ENCODE data around the gene RAP2C.

Gene RAP2C

DNA sequence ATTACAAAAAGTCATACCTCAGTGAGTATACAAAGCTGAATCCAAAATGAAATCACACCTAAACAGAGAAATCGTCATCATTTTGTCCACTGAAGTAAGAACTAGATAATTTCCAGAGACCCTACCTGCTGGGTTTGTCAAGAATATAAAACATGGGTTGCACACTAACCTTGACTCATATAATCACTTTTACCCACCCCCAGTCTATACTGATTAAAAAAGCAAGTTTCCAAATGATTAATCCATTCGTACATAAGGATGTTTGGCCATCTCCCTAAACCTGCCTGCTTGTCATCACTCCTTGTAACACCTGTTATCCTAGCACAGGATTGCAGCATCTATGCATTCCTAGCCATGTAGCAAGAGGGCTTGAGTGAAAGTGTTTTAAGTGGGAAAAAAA lies 4.7 kb downstream of the RAP2C start:
- H3K27ac Mint-ChIP-seq: peak overlapping the region; percentile 70
- H3K36me3 Mint-ChIP-seq: peaks cover 74% of the 10 kb centered on the region
- ATAC-seq: peak; percentile 47
- no peaks in the 10 kb centered on the region for H3K9me3 Mint-ChIP-seq
- DNase-seq (ENCODE audit: low spot score in 2 of 2): no peak
- peak overlapping the region; percentile 84 for H3K4me3 Mint-ChIP-seq
- H3K4me1 Mint-ChIP-seq: peaks cover 30% of the 10 kb centered on the region

DNA sequence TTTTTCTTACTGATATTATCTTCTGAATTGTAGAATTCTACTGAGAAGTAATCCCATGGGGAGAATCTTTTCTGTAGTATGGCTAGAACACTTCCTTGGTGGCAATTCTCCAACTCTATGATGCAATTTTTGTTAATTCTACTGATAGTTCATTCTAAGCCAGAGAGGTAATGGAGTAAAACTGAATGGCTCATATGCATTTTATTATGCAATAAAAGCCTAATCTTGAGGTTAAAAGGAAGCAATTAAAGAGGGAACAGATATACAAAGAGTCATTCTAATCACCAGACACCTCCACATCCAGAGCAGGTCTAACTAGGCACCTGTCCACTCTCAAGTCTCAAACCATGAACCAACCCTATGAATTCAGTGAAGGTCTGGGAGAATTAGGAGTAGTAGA lies 9.7 kb downstream of the RAP2C start:
- ATAC-seq: no peak
- Mint-ChIP-seq H3K4me1 (peaks cover 26% of the 10 kb centered on the region), H3K9me3 (no peaks in the 10 kb centered on the region), H3K27ac (no peak overlapping the region), H3K36me3 (peaks cover 84% of the 10 kb centered on the region), H3K4me3 (no peak overlapping the region)
- no peak for DNase-seq (ENCODE audit: low spot score in 2 of 2)

DNA sequence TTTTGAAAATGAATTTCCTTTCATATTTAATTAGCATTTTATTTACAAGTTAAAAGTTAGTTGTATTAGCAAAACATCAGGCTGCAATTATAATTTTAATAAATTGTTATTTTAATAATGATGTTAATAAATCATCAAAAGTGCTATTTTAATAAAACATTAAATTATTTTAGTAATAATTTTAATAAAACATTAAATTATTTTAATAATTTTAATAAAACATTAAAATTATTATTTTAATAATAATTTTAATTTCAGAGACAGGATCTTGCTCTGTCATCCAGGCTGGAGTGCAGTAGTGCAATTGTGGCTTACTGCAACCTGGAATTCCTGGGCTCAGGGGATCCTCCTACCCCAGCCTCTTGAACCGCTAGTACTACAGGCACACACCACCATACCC lies 10.8 kb downstream of the RAP2C start:
- Mint-ChIP-seq H3K9me3 (no peaks in the 10 kb centered on the region), H3K4me1 (peaks cover 20% of the 10 kb centered on the region), H3K27ac (no peak overlapping the region), H3K4me3 (no peak overlapping the region), H3K36me3 (peaks cover 84% of the 10 kb centered on the region)
- DNase-seq (ENCODE audit: low spot score in 2 of 2) (no peak), ATAC-seq (no peak)

DNA sequence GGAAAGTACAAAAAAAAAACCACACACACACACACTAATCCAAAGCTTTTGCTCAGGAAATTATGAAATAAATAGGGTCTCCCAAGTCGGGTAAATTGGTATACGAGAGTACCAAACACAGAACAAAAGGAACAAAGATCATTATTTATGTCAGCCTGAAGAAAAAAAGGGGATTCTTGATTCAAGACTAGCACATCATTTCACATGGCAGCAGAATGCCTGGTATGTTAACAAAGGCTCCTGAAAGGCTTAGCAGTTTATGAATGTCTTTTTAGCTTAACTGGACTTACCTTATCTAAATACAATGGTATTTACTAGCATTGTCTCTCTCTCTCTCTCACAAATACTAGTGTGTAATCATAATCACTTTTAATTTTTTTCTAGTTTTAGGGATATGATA lies 11.3 kb downstream of the RAP2C start:
- no peak overlapping the region for H3K4me3 Mint-ChIP-seq
- no peak for ATAC-seq

DNA sequence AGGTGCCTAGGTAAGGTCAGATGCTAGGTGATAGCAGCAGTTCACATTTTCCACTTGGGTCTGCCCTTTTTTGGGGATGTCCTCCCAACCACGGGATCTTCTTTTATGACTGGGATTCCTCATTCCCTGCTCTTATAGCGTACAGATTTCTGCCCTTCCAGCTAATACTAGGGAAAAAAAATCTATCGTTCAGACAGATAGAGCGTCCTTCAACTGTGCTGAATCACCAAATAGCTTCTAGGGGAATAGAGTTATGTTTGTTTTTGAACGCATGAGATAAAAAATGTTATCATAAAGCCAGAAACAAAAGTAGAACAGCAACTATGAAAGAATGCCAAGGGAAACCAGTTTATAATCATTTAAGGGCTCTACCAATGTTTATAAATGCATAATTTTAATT lies 13.0 kb downstream of the RAP2C start:
- Mint-ChIP-seq H3K4me1 (peaks cover 18% of the 10 kb centered on the region), H3K4me3 (no peak overlapping the region), H3K36me3 (peaks cover 76% of the 10 kb centered on the region), H3K27ac (no peak overlapping the region), H3K9me3 (no peaks in the 10 kb centered on the region)
- ATAC-seq (no peak), DNase-seq (ENCODE audit: low spot score in 2 of 2) (no peak)

More for the DNA sequence above, 11.3 kb downstream of the RAP2C start:
- H3K36me3 Mint-ChIP-seq: peaks cover 84% of the 10 kb centered on the region
- peaks cover 20% of the 10 kb centered on the region for H3K4me1 Mint-ChIP-seq
- no peak for DNase-seq (ENCODE audit: low spot score in 2 of 2)
- H3K27ac Mint-ChIP-seq: no peak overlapping the region
- no peaks in the 10 kb centered on the region for H3K9me3 Mint-ChIP-seq

DNA sequence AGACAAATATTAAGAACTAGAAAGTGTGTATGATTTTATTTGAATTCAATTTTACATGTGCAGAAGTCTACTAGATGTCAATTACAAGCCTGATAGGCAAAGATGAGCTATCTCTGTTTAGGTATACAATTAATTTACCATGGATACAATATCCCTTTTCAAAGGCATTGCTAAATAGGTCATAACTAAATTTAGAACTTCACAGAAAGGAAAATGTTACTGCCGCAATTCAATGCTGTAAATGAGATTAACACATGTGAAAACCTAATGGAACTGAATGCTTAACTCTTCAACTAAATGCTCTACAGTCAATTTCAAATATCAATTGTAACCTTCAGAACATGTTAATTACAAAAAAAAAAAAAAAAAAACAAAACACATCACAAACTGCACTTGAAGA lies 14.6 kb downstream of the RAP2C start:
- Mint-ChIP-seq H3K36me3 (peaks cover 60% of the 10 kb centered on the region), H3K4me1 (peaks cover 9% of the 10 kb centered on the region), H3K9me3 (no peaks in the 10 kb centered on the region), H3K4me3 (no peak overlapping the region), H3K27ac (no peak overlapping the region)
- ATAC-seq (no peak), DNase-seq (ENCODE audit: low spot score in 2 of 2) (no peak)

DNA sequence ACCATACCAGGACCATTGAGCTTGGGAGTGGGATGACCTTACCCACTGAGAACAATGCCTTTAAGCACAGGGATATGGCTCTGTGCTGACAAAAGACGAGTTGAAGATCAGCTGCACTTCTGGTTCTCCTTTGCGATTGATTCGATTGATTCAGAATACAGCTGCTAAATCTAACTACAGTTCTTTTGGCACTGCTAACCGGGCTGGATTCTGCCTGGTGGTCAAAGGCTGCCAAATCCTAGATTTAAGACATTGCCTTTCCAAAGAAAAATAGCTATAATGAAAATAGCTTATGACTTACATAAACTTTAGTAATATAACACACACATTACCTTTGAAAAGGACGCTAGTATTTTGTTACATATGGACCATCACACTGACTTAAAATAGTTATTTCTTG lies 18.3 kb downstream of the RAP2C start:
- no peak overlapping the region for H3K4me3 Mint-ChIP-seq
- ATAC-seq: no peak
- H3K27ac Mint-ChIP-seq: no peak overlapping the region
- no peak for DNase-seq (ENCODE audit: low spot score in 2 of 2)
- H3K9me3 Mint-ChIP-seq: peaks cover 3% of the 10 kb centered on the region
- H3K36me3 Mint-ChIP-seq: peaks cover 39% of the 10 kb centered on the region
- H3K4me1 Mint-ChIP-seq: peaks cover 6% of the 10 kb centered on the region

DNA sequence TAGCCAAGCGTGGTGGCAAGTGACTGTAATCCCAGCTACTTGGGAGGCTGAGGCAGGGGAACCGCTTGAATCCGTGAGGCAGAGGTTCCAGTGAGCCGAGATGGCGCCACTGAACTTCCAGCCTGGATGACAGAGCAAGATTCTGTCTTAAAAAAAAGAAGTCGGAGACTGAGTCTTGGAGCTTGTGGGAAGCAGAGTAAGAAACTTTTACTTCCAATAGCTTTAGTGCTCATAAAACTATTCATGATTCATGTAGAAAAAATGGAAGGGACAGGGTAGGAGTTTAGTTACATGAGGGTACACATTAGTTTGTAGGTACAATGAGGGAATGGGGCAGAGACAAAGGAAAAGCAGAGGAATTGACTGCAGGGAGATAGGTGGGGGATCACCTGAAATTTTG lies 19.3 kb downstream of the RAP2C start:
- Mint-ChIP-seq H3K36me3 (peaks cover 28% of the 10 kb centered on the region), H3K4me3 (no peak overlapping the region), H3K9me3 (peaks cover 3% of the 10 kb centered on the region), H3K27ac (no peak overlapping the region), H3K4me1 (no peaks in the 10 kb centered on the region)
- DNase-seq (ENCODE audit: low spot score in 2 of 2) (no peak), ATAC-seq (no peak)

DNA sequence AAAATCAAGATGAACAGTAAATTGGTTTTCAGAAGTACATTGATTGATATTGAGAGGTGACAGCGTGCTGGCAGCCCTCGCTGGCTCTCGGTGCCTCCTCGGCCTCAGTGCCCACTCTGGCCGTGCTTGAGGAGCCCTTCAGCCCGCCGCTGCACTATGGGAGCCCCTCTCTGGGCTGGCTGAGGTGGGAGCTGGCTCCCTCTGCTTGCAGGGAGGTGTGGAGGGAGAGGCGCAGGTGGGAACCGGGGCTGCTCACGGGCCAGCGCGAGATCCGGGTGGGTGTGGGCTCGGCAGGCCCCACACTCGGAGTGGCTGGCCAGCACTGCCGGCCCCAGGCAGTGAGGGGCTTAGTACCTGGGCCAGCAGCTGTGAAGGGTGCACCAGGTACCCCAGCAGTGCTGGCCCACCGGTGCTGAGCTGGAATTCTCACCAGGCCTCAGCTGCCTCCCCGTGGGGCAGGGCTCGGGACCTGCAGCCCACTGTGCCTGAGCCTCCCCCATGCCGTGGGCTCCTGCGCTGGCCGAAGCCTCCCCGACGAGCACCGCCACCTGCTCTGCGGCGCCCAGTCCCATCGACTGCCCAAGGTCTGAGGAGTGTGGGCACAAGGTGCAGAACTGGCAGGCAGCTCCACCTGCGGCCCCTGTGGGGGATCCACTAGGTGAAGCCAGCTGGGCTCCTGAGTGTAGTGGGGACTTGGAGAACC lies 25.2 kb downstream of the RAP2C start:
- ATAC-seq: no peak
- Mint-ChIP-seq H3K9me3 (peaks cover 3% of the 10 kb centered on the region), H3K4me1 (no peaks in the 10 kb centered on the region), H3K4me3 (no peak overlapping the region), H3K36me3 (no peaks in the 10 kb centered on the region), H3K27ac (no peak overlapping the region)
- no peak for DNase-seq (ENCODE audit: low spot score in 2 of 2)

DNA sequence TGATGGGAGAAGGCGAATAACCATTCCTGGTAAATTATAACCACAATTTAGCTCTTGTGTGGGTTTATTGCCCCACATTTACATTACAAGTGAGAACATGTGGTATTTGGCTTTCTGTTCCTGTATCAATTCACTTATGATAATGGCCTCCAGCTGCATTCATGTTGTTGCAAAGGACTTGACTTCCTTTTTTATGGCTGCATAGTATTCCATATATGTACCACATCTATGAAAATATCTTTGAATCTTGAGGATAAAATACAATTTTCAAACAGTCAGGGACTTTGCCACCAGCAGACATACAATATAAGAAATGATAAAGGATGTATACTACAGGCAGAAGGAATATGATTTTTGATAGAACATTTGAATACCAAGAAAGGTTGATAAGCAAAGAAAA lies 27.3 kb downstream of the RAP2C start:
- Mint-ChIP-seq H3K9me3 (peaks cover 3% of the 10 kb centered on the region), H3K4me1 (no peaks in the 10 kb centered on the region), H3K4me3 (no peak overlapping the region), H3K27ac (no peak overlapping the region), H3K36me3 (no peaks in the 10 kb centered on the region)
- ATAC-seq (no peak), DNase-seq (ENCODE audit: low spot score in 2 of 2) (no peak)

DNA sequence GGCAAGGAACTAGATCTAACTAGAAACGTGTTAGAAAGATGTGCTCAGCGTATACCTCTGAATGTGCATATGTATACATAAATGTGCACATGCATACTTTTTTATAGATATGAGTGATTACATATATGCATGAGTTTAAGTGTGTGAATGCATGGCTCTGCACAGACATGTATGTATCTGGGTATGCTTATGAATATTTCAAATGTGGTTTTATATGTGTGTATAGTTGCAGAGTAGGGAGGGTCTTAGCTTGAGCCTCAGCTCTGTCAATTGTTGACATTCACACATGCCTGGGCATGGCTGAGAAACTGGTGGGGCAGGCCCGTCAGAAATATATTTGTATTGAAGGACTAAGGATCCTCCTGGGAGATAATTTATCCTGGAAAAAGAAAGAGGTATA lies 31.1 kb downstream of the RAP2C start:
- DNase-seq (ENCODE audit: low spot score in 2 of 2) (no peak), ATAC-seq (no peak)
- Mint-ChIP-seq H3K4me3 (no peak overlapping the region), H3K4me1 (no peaks in the 10 kb centered on the region), H3K9me3 (no peaks in the 10 kb centered on the region), H3K36me3 (no peaks in the 10 kb centered on the region), H3K27ac (no peak overlapping the region)

DNA sequence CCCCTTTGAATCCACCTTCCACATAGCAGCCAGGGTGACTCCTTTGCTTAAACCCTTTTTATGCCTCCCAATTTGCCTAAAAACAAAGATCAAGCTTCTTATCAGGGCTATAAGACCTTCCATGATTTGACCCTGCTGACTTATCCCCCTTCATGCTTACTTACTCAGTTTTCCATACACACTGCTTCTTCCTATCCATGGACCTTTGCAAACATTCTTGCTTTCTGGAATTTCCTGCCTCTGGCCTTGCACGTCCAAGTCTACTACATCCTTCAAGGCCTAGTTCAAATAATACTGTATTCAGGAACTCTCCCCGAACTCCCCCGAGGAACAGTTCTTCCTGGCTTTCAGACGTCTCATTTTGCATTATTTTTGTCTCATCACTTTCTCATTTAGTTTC lies 31.8 kb downstream of the RAP2C start:
- Mint-ChIP-seq H3K27ac (no peak overlapping the region), H3K4me1 (no peaks in the 10 kb centered on the region), H3K4me3 (no peak overlapping the region), H3K36me3 (no peaks in the 10 kb centered on the region), H3K9me3 (no peaks in the 10 kb centered on the region)
- ATAC-seq (no peak), DNase-seq (ENCODE audit: low spot score in 2 of 2) (no peak)

DNA sequence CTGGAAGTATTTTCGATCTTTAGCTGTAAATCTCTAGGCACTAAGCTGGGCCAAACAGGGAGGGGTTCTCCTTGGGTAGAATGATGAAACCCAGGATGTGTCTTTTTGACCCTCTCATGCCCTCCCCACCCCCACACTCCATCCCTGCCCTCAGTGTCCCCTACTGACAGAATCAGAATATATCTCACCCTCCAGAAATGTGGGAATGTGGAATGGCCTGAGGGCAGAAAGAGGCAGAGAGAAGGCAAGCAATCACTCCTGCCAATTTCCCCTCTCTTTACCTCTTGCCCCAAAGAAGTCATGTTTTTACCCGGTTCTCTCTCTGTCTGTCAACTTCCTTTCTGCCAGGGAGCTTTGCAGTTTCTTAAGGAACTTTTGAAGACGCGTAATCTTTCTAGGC lies 34.4 kb downstream of the RAP2C start:
- no peaks in the 10 kb centered on the region for H3K4me1 Mint-ChIP-seq
- ATAC-seq: no peak
- H3K27ac Mint-ChIP-seq: no peak overlapping the region
- no peak overlapping the region for H3K4me3 Mint-ChIP-seq
- H3K36me3 Mint-ChIP-seq: no peaks in the 10 kb centered on the region
- H3K9me3 Mint-ChIP-seq: no peaks in the 10 kb centered on the region
- DNase-seq (ENCODE audit: low spot score in 2 of 2): no peak

DNA sequence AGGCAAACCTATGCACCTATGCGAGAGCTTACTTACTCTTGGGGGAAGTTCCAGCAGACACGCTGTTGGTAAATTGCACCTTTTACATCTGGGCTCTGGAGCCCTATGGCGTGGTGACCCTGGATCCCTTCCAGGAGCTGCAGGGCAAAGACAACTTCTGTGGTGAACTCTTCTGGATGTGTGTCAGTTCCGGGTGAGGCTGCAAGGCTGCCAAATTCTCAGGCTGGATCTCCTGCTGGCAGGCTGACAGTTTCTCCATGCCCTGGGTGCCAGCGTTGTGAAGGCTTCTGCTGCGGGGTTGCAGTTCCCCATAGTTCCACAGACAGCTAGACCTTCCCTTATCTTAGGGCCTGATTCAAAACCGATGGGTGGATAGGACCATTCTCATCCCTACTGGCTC lies 37.9 kb downstream of the RAP2C start:
- no peaks in the 10 kb centered on the region for H3K9me3 Mint-ChIP-seq
- no peaks in the 10 kb centered on the region for H3K36me3 Mint-ChIP-seq
- no peaks in the 10 kb centered on the region for H3K4me1 Mint-ChIP-seq
- H3K4me3 Mint-ChIP-seq: no peak overlapping the region
- DNase-seq (ENCODE audit: low spot score in 2 of 2): no peak
- no peak overlapping the region for H3K27ac Mint-ChIP-seq
- ATAC-seq: no peak

DNA sequence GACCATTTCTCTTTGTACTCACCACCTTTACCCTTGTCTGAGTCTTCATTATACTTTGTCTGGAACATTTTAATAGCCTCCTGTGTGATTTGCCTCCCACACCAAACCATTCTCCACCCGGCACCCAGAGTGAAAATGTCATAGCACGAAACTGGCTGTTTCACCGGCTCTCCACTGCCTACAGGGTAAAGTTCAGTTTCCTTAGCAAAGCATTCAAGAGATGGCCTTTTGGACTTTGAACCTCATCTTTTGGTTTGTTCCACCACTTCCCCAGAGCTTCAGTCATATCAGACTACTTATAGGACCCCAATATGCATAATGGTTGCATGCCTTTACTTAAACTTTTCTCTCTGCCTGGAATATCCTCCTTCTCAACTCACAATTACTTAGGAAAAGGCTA lies 38.3 kb downstream of the RAP2C start:
- DNase-seq (ENCODE audit: low spot score in 2 of 2): no peak
- Mint-ChIP-seq H3K4me1 (no peaks in the 10 kb centered on the region), H3K36me3 (no peaks in the 10 kb centered on the region), H3K4me3 (no peak overlapping the region), H3K9me3 (no peaks in the 10 kb centered on the region), H3K27ac (no peak overlapping the region)
- no peak for ATAC-seq

DNA sequence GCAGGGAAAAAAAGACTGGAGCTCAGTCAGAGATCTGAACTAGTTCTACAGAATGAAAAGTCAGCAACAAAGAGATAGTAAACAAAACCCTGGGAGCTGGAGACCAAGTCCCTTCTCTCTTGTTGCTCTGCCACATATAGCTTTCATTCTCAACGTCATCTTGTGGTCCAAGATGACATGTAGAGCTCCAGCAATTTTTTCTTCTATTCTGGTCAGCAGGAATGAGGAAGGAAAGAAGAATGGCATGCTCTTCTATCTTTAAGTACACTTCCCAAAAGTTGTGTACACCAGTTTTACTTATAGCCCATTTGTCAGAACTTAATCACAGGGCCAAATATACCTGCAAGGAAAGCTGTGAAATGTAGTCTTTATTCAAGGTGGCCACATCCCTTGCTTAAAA lies 45.6 kb downstream of the RAP2C start:
- no peak overlapping the region for H3K4me3 Mint-ChIP-seq
- no peaks in the 10 kb centered on the region for H3K36me3 Mint-ChIP-seq
- no peak overlapping the region for H3K27ac Mint-ChIP-seq
- no peaks in the 10 kb centered on the region for H3K9me3 Mint-ChIP-seq
- ATAC-seq: no peak
- H3K4me1 Mint-ChIP-seq: no peaks in the 10 kb centered on the region
- DNase-seq (ENCODE audit: low spot score in 2 of 2): no peak

DNA sequence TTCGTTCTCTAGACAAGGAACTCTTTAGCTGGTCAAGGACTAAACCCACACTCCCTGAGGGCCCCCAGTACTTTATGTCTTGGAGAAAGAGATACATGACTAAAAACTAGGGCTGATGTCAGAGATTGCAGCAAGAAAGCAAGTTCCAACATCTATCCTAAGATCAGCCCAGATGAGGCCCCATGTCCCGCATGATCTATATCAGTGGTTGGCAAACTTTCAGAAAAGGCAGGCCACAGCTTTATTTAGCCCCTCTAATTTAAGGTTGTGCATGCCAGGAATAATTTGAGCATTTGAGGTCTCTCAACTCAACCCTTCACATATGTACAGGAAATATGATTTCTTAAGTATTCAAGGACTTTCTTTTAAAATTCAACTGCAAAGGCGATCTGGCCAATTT lies 47.4 kb downstream of the RAP2C start:
- Mint-ChIP-seq H3K4me1 (no peaks in the 10 kb centered on the region), H3K27ac (no peak overlapping the region), H3K4me3 (no peak overlapping the region), H3K9me3 (no peaks in the 10 kb centered on the region), H3K36me3 (no peaks in the 10 kb centered on the region)
- DNase-seq (ENCODE audit: low spot score in 2 of 2): no peak
- no peak for ATAC-seq

All from stimulated activated effector memory CD8-positive, alpha-beta T cell treated with anti-CD3 and anti-CD28 coated beads, Interleukin-12 subunit alpha, Interleukin-12 subunit beta, amount 100 ng/mL, for 72 hours (primary cell).